ENCODE data around the gene PRDM16.

- TF ChIP-seq, protein P1, sequence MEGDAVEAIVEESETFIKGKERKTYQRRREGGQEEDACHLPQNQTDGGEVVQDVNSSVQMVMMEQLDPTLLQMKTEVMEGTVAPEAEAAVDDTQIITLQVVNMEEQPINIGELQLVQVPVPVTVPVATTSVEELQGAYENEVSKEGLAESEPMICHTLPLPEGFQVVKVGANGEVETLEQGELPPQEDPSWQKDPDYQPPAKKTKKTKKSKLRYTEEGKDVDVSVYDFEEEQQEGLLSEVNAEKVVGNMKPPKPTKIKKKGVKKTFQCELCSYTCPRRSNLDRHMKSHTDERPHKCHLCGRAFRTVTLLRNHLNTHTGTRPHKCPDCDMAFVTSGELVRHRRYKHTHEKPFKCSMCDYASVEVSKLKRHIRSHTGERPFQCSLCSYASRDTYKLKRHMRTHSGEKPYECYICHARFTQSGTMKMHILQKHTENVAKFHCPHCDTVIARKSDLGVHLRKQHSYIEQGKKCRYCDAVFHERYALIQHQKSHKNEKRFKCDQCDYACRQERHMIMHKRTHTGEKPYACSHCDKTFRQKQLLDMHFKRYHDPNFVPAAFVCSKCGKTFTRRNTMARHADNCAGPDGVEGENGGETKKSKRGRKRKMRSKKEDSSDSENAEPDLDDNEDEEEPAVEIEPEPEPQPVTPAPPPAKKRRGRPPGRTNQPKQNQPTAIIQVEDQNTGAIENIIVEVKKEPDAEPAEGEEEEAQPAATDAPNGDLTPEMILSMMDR (IDR thresholded peaks at IDR 0.05), result no peak
- no peak for TF ChIP-seq POLR2A (IDR thresholded peaks at IDR 0.05)
Measured at GRCh38 chr1:3064296-3064850, 4.6 kb upstream of the PRDM16 start.
